22Rv1 (cell line): Measurements from ENCODE around the gene SPECC1.
A peak's percentile ranks its signal among the peaks of the same experiment; 100 is the strongest.

Source experiments
- H3K27ac ChIP-seq: fragments of 450-650 bp; 2 replicates; pipeline ENCODE4 v1.5.1; 2017
- CTCF ChIP-seq: fragments of 450-650 bp; IDR thresholded peaks from 2 replicates; pipeline ENCODE4 v1.5.1; 2017; ENCODE audit warnings: mild to moderate bottlenecking
- ZFX ChIP-seq: fragments of 450-650 bp; IDR thresholded peaks from 2 replicates; pipeline ENCODE4 v1.6.1; 2017; ENCODE audit warnings: antibody characterized with exemption, borderline replicate concordance

Gene SPECC1

GRCh38 chr17:20111538-20111937, 102.4 kb downstream of the SPECC1 start:
- TF ChIP-seq CTCF, result no peak
- TF ChIP-seq ZFX, result no peak
- no peak overlapping the region for H3K27ac ChIP-seq

- H3K27ac ChIP-seq, result no peak overlapping the region
- TF ChIP-seq CTCF (no peak), ZFX (no peak)
These were observed 105.3 kb downstream of the SPECC1 start for GRCh38 chr17:20114466-20114865.

- H3K27ac ChIP-seq, result no peak overlapping the region
- TF ChIP-seq CTCF, result peak; percentile 88
- TF ChIP-seq ZFX, result no peak
These were observed 107.6 kb downstream of the SPECC1 start for GRCh38 chr17:20116683-20117309.

- TF ChIP-seq ZFX (no peak), CTCF (no peak)
- H3K27ac ChIP-seq, result no peak overlapping the region
These were observed 109.1 kb downstream of the SPECC1 start for GRCh38 chr17:20118280-20118679.

GRCh38 chr17:20120836-20121235, 111.7 kb downstream of the SPECC1 start:
- no peak for TF ChIP-seq CTCF
- no peak for TF ChIP-seq ZFX
- H3K27ac ChIP-seq, result no peak overlapping the region

- peak; percentile 94 for TF ChIP-seq CTCF
- no peak for TF ChIP-seq ZFX
- no peak overlapping the region for H3K27ac ChIP-seq
These were observed 112.4 kb downstream of the SPECC1 start for GRCh38 chr17:20121359-20122253.

- TF ChIP-seq ZFX, result no peak
- TF ChIP-seq CTCF, result no peak
- H3K27ac ChIP-seq, result no peak overlapping the region
These were observed 113.2 kb downstream of the SPECC1 start for GRCh38 chr17:20122254-20122879.
